Ishikawa (cell line): Measurements from ENCODE around the gene TMEM87B.

Experiments used
- CEBPB ChIP-seq: IDR thresholded peaks from 2 replicates; pipeline ENCODE4 v1.6.1; 2012
- CREB1 ChIP-seq: IDR thresholded peaks from 2 replicates; pipeline ENCODE4 v1.6.1; 2012; ENCODE audit warnings: low read depth
- EGR1 ChIP-seq: IDR thresholded peaks from 2 replicates; pipeline ENCODE4 v1.6.1; 2012
- EP300 ChIP-seq: IDR thresholded peaks from 2 replicates; pipeline ENCODE4 v1.6.1; 2012; ENCODE audit warnings: borderline replicate concordance
- FOXM1 ChIP-seq: IDR thresholded peaks from 2 replicates; pipeline ENCODE4 v1.6.1; 2012; ENCODE audit warnings: low read depth, borderline replicate concordance
- NFIC ChIP-seq: IDR thresholded peaks from 2 replicates; pipeline ENCODE4 v1.6.1; 2012
- RAD21 ChIP-seq: IDR thresholded peaks from 2 replicates; pipeline ENCODE4 v1.6.1; 2012; ENCODE audit warnings: low read depth
- TAF1 ChIP-seq: IDR thresholded peaks from 2 replicates; pipeline ENCODE4 v1.6.1; 2012; ENCODE audit warnings: low read depth, mild to moderate bottlenecking
- TCF12 ChIP-seq: IDR thresholded peaks from 2 replicates; pipeline ENCODE4 v1.6.1; 2012; ENCODE audit warnings: low read depth
- TEAD4 ChIP-seq: IDR thresholded peaks from 2 replicates; pipeline ENCODE4 v1.6.1; 2012
- YY1 ChIP-seq: IDR thresholded peaks from 2 replicates; pipeline ENCODE4 v1.6.1; 2012; ENCODE audit warnings: low read depth
- ZBTB7A ChIP-seq: IDR thresholded peaks from 2 replicates; pipeline ENCODE4 v1.6.1; 2012; ENCODE audit warnings: low read depth
- TF ChIP-seq, protein P1 (sequence below): IDR thresholded peaks from 2 replicates; pipeline ENCODE4 v1.6.1; 2012
- TF ChIP-seq, protein P2 (sequence below): IDR thresholded peaks from 2 replicates; pipeline ENCODE4 v1.6.1; 2012
- TF ChIP-seq, protein P3 (sequence below): IDR thresholded peaks from 2 replicates; pipeline ENCODE4 v1.6.1; 2012; ENCODE audit warnings: low read depth, mild to moderate bottlenecking

TMEM87B gene

DNA sequence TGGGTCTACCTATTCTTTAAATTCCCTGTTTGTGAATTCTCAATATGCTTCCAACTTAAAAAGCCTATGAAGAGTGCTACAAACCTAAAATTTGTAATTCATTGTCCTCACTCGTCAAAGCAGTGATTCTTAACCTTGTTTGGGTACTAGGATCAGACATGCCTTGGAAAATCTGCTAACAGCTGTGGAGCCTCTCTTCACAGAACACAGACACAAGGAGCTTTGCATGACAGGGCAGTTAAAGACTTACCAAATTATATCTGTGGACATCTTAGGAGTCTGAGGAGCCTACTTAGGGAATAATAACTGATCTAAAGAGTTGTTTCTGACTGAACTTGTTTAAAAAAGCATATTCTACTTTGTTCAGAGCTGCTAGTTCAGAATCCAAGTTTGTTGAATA lies 38.1 kb downstream of the TMEM87B start:
- no peak for TF ChIP-seq NFIC
- no peak for TF ChIP-seq YY1
- no peak for TF ChIP-seq FOXM1

DNA sequence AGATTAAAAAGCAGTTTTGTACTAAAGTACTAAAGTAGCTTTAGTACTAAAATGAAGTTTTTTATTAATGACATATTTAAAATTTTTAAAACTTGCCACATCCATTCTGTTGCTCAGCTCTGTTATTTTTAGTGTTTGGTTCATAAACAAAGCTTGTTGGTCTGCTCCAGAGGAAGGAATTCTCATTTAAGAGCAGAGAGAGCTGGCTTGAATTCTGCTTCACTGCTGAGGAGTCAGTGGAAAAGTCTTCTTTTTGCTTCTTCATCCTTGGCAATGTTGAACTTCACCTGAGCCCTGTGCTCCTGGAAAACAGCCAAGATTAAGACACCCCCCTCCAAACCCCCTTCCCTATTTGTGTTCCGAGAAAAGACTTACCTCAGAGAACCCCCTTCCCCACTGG lies 40.6 kb downstream of the TMEM87B start:
- TF ChIP-seq ZBTB7A: no peak
- no peak for TF ChIP-seq EP300
- TF ChIP-seq CREB1: no peak
- no peak for TF ChIP-seq RAD21
- TF ChIP-seq CEBPB: no peak
- TF ChIP-seq YY1: no peak
- no peak for TF ChIP-seq TCF12
- no peak for TF ChIP-seq TEAD4
- TF ChIP-seq, protein P1, sequence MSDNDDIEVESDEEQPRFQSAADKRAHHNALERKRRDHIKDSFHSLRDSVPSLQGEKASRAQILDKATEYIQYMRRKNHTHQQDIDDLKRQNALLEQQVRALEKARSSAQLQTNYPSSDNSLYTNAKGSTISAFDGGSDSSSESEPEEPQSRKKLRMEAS: no peak
- no peak for TF ChIP-seq FOXM1
- TF ChIP-seq, protein P2, sequence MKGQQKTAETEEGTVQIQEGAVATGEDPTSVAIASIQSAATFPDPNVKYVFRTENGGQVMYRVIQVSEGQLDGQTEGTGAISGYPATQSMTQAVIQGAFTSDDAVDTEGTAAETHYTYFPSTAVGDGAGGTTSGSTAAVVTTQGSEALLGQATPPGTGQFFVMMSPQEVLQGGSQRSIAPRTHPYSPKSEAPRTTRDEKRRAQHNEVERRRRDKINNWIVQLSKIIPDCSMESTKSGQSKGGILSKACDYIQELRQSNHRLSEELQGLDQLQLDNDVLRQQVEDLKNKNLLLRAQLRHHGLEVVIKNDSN: no peak
- no peak for TF ChIP-seq EGR1
- TF ChIP-seq NFIC: no peak
- TF ChIP-seq, protein P3, sequence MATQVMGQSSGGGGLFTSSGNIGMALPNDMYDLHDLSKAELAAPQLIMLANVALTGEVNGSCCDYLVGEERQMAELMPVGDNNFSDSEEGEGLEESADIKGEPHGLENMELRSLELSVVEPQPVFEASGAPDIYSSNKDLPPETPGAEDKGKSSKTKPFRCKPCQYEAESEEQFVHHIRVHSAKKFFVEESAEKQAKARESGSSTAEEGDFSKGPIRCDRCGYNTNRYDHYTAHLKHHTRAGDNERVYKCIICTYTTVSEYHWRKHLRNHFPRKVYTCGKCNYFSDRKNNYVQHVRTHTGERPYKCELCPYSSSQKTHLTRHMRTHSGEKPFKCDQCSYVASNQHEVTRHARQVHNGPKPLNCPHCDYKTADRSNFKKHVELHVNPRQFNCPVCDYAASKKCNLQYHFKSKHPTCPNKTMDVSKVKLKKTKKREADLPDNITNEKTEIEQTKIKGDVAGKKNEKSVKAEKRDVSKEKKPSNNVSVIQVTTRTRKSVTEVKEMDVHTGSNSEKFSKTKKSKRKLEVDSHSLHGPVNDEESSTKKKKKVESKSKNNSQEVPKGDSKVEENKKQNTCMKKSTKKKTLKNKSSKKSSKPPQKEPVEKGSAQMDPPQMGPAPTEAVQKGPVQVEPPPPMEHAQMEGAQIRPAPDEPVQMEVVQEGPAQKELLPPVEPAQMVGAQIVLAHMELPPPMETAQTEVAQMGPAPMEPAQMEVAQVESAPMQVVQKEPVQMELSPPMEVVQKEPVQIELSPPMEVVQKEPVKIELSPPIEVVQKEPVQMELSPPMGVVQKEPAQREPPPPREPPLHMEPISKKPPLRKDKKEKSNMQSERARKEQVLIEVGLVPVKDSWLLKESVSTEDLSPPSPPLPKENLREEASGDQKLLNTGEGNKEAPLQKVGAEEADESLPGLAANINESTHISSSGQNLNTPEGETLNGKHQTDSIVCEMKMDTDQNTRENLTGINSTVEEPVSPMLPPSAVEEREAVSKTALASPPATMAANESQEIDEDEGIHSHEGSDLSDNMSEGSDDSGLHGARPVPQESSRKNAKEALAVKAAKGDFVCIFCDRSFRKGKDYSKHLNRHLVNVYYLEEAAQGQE: no peak

DNA sequence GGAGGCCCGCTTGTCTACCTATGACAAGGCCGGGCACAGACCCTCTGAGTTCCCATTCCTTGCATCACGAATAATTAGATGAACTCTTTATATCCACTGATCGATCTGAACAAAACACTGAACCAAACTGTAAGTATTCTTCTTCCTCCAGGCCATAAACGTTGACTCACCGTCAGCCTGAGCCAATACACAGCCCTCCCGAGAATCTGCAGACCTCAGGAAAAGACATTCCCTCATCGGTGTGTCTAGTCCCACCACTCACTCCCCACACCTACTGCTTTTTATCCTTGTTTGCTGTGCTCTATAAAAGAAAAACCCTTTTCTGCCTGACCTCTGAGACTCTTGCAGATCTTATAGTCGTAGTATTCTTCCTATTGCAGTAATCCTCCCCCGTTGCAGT lies 41.0 kb downstream of the TMEM87B start:
- no peak for TF ChIP-seq CREB1
- TF ChIP-seq ZBTB7A: no peak
- TF ChIP-seq FOXM1: no peak
- TF ChIP-seq, protein P3: no peak
- no peak for TF ChIP-seq TEAD4
- TF ChIP-seq EP300: no peak
- no peak for TF ChIP-seq YY1
- no peak for TF ChIP-seq EGR1
- TF ChIP-seq CEBPB: no peak
- no peak for TF ChIP-seq TAF1
- TF ChIP-seq NFIC: no peak
- TF ChIP-seq, protein P1: no peak
- TF ChIP-seq, protein P2: no peak
- TF ChIP-seq RAD21: no peak
- no peak for TF ChIP-seq TCF12

DNA sequence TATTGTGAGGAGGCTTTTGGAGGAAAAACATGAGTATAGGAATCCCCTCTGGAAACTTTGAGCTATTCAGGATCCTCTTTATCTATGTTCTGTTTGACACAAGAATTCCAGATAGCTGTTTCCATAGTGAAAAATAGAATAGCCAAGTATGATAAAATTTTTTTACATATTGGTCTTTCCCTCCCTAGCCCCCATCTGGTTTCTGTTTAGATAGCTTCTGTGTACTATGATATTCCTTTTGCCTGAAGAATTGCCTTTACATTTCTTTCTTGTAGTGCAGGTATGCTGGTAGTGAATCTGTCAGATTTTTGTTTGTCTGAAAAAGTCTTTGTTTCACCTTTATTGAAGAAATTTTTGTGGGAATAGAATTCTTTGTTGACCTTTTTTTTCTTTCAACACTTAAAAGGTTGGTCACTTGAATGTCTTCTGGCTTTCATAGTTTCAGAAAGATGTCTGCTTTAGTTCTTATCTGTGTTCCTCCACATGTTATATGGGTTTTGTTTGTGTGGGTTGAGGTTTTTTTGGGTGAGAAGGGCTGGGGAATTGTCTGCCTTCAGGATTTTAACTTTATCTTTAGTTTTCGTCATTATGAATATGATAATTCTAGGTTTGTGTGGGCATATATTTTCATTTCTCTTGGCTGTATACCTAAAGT lies 53.2 kb downstream of the TMEM87B start:
- no peak for TF ChIP-seq CREB1
- no peak for TF ChIP-seq NFIC
- no peak for TF ChIP-seq FOXM1
- TF ChIP-seq TAF1: no peak
- TF ChIP-seq YY1: no peak
- TF ChIP-seq, protein P2: no peak
- no peak for TF ChIP-seq RAD21
- TF ChIP-seq TCF12: no peak
- no peak for TF ChIP-seq ZBTB7A
- TF ChIP-seq, protein P1: no peak
- TF ChIP-seq EGR1: no peak
- TF ChIP-seq CEBPB: no peak
- no peak for TF ChIP-seq EP300
- TF ChIP-seq, protein P3: no peak
- TF ChIP-seq TEAD4: no peak
